Glomerular endothelial cell (primary cell): ENCODE data around the gene STX1A. TPM values are rescaled to one million over a fixed set of nuclear protein-coding genes. Genes with fewer than 3 reads are reported as not detected.
"Not testable (repeated sequence)": the region's sequence is repeated elsewhere in the genome, so short reads cannot be mapped to it uniquely, and the experiment has no call there.

Source experiments
- DNase-seq: peaks from one replicate; pipeline ENCODE4 v3.0.0-alpha.2; 2011; ENCODE audit warnings: low read depth, low spot score; ENCODE audit errors: extremely low read depth
- total RNA-seq: library from RNA; depleted of rRNA; stranded (reverse); fragments of >200 nt; gene quantifications from 2 replicates; pipeline ENCODE4 v1.2.3, GENCODE V29; 2015

The STX1A gene
- total RNA-seq, 1 donor from 2014 or later, result 19.5 TPM

GRCh38 chr7:73683788-73684693 lies 35.4 kb downstream of the STX1A start:
- no peak for DNase-seq

- DNase-seq, result peak; percentile 54
These were observed 36.2 kb downstream of the STX1A start, which contains the start of the genes BUD23 and DNAJC30 for GRCh38 chr7:73683056-73683787. Gene BUD23 (plus strand): TSS chr7:73683597. CDS start chr7:73683626, 29 bp downstream. Gene DNAJC30 (minus strand): TSS chr7:73683453. CDS start chr7:73683423, 30 bp downstream.

GRCh38 chr7:73682745-73683055 lies 36.8 kb downstream of the STX1A start:
- DNase-seq, result no peak

DNA sequence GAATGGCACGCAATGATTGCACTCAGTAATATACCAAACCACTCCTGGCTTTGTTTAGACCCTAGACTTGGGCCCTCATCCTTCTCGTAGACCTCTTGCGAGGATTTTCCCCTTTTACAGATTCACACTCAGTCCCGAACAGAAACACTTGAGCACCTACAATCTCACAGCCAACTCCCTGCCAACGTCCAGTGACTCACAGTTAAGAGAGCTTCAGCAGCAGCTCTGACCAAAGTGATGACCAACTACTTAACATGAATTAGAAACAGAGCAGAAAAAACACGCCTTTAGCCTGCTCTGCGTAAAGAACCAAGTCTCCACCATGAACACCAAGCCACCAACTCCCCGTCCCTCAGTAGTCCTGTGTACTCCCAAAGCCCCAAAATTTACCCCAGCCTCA lies 38.4 kb downstream of the STX1A start:
- DNase-seq, result no peak

DNA sequence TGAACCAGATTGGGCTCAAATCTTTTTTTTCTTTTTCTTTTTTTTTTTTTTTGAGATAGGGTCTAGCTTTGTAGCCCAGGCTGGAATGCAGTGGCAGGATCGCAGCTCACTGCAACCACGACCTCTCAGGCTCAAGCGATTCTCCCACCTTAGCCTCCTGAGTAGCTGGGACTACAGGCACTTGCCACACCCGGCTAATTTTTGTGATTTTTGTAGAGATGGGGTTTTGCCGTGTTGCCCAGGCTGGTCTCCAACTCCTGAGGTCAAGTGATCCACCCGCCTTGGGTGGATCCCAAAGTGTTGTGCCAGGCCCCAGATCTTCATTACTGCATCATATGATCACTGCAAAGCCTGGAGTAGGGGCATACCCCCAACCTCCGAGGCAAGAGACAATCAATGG lies 39.0 kb downstream of the STX1A start:
- no peak for DNase-seq

DNA sequence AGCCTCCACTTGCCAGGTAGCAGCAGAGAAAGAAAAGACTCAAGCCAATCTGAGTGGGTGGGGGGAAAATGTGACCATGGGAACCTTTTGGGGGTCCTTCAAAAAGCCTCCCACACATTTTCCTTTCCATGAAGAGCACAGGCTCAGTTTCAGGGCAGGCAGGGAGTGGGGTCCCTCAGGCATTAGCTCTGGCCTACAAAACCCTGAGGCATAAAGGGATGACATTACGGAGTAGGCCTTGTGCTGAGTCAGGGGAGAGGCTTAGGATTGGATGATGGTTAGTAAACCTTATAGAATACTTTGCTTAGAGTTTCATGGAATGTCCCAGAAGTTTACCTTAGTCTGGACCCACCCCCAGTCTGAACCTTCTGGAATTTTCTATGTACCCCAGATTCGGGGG lies 39.8 kb downstream of the STX1A start:
- DNase-seq, result no peak

DNA sequence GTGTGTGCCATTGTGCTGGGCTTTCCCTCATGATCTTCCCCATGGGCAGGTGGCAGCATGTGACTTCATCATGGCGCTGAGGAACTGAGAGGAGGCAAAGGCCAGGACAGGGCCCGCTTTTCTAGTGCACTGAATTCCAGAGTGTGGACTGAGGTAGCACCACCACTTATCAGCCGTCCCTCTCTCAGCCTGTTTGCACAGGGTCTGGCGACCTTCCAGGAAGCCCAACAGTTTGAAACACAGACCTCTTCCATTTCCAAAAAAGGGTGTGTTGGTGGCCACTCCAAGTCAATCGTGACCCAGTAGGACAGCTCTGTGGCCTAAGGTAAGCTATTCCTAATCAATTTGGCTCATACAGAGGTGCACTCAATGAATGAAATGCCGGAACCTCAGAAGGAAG lies 40.6 kb downstream of the STX1A start:
- DNase-seq, result no peak

DNA sequence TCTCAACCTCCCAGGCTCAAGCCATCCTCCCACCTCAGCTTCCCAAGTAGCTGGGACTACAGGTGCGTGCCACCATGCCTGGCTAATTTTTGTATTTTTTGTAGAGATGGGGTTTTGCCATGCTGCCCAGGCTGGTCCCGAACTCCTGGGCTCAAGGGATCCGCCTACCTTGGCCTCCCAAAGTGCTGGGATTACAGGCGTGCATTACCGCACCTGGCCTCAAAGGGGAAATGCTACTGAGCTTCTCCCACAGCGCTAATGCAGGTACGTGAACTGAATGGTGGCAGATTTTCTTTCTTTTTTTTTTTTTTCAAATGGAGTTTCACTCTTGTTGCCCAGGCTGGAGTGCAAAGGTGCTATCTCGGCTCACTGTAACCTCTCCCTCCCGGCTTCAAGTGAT lies 43.4 kb downstream of the STX1A start:
- not testable (repeated sequence) for DNase-seq

GRCh38 chr7:73674468-73675124 lies 44.9 kb downstream of the STX1A start:
- no peak for DNase-seq

DNA sequence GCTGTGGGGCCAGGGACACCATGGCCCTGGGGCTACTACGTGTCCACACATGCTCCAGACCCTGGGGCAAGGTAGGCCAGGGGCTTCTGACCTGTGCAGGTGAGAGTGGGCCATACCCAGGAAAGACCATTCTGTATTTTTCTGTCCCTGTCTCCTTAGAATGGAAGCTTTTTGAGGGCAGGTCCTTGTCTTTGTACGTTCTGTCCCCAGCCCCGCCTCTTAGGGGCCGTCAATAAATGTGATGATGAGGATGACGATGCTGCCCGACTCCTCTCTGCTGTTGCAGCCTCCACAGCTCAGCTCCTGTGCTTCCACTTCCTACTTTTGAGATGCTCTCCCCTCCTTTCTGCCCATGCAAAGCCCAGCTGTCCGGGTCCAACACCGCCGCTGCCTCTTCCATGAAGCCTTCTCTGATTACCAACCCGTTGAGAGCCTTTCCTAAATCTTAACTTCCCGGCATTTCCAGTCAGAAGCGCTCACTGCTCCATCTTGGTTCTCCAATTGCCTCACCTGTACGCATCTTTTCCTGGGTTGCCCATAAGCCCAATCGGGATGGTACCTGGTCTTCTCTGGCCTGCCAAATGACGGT lies 47.5 kb downstream of the STX1A start:
- DNase-seq, result no peak

GRCh38 chr7:73671322-73671661 lies 48.2 kb downstream of the STX1A start:
- no peak for DNase-seq

DNA sequence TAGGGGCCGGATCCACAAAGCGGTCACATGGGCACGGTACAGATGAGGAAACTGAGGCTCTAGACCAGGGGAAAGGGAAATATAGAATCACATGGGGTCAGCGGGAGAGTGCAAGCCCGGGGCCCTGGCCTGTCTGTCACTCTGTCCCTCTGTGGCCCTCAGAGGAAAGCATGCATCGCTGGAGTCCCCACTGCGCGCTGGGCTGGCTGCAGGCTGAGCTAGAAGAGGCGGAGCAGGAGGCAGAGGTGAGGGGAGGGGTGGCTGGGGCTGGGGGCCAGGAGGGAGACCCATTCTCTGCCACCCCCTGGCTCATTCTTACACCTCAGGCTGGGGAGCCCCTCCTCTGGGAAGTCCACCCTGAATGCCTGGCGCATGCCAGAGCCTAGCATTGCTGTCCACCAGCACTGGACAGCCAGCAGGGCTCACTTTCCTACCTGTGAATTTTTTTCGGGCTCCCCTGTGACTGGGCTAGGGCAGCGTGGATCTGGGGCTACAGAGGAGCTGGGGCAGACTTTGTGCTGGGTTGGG lies 49.5 kb downstream of the STX1A start:
- no peak for DNase-seq

- DNase-seq, result no peak
These were observed 50.2 kb downstream of the STX1A start for GRCh38 chr7:73669288-73669701.

DNA sequence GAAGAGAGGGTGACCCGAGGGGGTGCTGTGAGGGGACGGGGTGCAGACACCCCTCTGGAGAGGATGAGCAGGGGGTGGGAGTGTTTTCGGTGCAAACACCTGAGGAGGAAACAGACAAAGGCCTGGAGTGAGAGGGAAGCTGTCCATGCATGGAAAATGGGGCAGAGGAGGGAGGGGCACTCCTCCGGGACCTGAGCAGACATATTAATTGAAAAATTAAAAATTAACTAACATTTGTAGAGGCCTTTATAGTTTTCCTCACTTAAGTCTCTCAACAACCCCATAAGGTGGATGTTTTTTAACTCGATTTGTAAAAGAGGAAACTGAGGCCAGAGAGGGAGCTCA lies 50.6 kb downstream of the STX1A start:
- no peak for DNase-seq

- DNase-seq, result no peak
These were observed 51.2 kb downstream of the STX1A start for GRCh38 chr7:73668103-73668885.

GRCh38 chr7:73667344-73668102 lies 51.9 kb downstream of the STX1A start, which contains the start of gene VPS37D:
Gene VPS37D (plus strand): TSS chr7:73667831. CDS start chr7:73667959, 128 bp downstream.
- DNase-seq, result no peak

DNA sequence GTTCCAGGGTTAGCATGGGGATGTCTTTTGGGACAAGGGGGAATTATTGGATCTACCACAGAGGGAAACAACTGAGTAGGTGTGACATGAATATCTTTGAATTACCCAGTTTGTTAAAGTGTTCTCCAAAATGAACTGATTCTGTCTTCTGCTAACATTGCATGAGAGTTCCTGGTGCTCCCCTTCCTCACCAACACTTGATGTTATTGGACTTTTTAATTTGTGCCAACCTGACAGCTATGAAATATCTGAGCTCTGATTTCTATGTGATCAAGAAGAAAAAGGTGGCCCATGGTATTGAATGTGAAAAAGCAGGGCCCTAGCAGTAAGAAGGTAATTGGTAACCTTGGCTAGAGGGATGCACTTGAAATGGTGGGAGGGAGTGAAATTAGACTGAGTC lies 56.4 kb downstream of the STX1A start:
- DNase-seq, result no peak

- DNase-seq, result not testable (repeated sequence)
These were observed 58.9 kb downstream of the STX1A start for GRCh38 chr7:73660594-73660993.

DNA sequence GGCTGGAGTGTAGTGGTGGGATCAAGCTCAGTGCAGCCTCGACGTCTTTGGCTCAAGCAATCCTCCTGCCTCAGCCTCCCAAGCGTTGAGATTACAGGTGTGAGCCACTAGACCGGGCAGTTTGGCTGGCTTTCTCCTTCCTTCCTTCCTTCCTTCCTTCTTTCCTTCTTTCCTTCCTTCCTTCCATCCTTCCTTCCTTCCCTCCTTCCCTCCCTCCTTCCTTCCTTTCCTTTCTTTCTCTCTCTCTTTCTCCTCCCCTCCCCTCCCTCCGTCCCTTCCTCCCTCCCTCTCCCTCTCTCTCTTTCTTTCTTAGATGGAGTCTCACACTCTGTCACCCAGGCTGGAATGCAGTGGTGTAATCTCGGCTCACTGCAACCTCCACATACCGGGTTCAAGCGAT lies 59.5 kb downstream of the STX1A start:
- no peak for DNase-seq
